Suppressor macrophage treated with lipopolysaccharide for 4 hours (primary cell): Measurements from ENCODE around the gene B4GALNT3.
A peak's percentile ranks its signal among the peaks of the same experiment; 100 is the strongest.

Experiments used
- DNase-seq: peaks from one replicate; pipeline ENCODE4 v3.0.0-alpha.2; 2020

B4GALNT3 gene

GRCh38 chr12:578748-579419 lies 119.1 kb downstream of the B4GALNT3 start:
- no peak for DNase-seq

GRCh38 chr12:579420-580110 lies 119.8 kb downstream of the B4GALNT3 start:
- DNase-seq, result no peak

- DNase-seq, result no peak
Observed at GRCh38 chr12:580813-581212, 121.1 kb downstream of the B4GALNT3 start.

- no peak for DNase-seq
Observed at GRCh38 chr12:581321-581720, 121.6 kb downstream of the B4GALNT3 start.

GRCh38 chr12:581746-582145 lies 122.0 kb downstream of the B4GALNT3 start:
- DNase-seq, result no peak

- no peak for DNase-seq
Observed at GRCh38 chr12:583251-583869, 123.6 kb downstream of the B4GALNT3 start.

GRCh38 chr12:585062-586061 lies 125.6 kb downstream of the B4GALNT3 start:
- DNase-seq, result no peak

GRCh38 chr12:586318-587071 lies 126.8 kb downstream of the B4GALNT3 start:
- no peak for DNase-seq

- DNase-seq, result no peak
Observed at GRCh38 chr12:587132-588023, 127.6 kb downstream of the B4GALNT3 start.

- no peak for DNase-seq
Observed at GRCh38 chr12:588024-588322, 128.2 kb downstream of the B4GALNT3 start.

- no peak for DNase-seq
Observed at GRCh38 chr12:588646-589045, 128.9 kb downstream of the B4GALNT3 start.

- no peak for DNase-seq
Observed at GRCh38 chr12:590206-590750, 130.5 kb downstream of the B4GALNT3 start.

- DNase-seq, result no peak
Observed at GRCh38 chr12:591167-592023, 131.7 kb downstream of the B4GALNT3 start.

GRCh38 chr12:592024-592505 lies 132.3 kb downstream of the B4GALNT3 start:
- no peak for DNase-seq

GRCh38 chr12:593396-594270 lies 133.9 kb downstream of the B4GALNT3 start:
- DNase-seq, result peak; percentile 40

GRCh38 chr12:597926-598568 lies 138.3 kb downstream of the B4GALNT3 start:
- DNase-seq, result no peak

GRCh38 chr12:599756-600155 lies 140.0 kb downstream of the B4GALNT3 start:
- no peak for DNase-seq
